Keratinocyte (primary cell): Measurements from ENCODE around the gene MPZ. TPM values are rescaled to one million over a fixed set of nuclear protein-coding genes. Genes with fewer than 3 reads are reported as not detected.

ENCODE experiments used
- DNase-seq: peaks from one replicate; pipeline ENCODE4 v3.0.0-alpha.2; 2011; ENCODE audit warnings: low read depth, missing footprints, low spot score
- FAIRE-seq: peaks from 2 replicates; lab custom pipeline; 2011; peaks lifted over from hg19 to GRCh38; lab: Jason Lieb, UNC
- H2AFZ ChIP-seq: 2 replicates; pipeline ENCODE4 v1.6.0; 2012; ENCODE audit warnings: low read length, control low read depth, inconsistent platforms; ENCODE audit not compliant: control insufficient read depth
- H3K27ac ChIP-seq: 2 replicates; pipeline ENCODE4 v1.5.1; 2011; ENCODE audit warnings: low read length; ENCODE audit not compliant: control insufficient read depth, insufficient read depth
- H3K27me3 ChIP-seq: 3 replicates; pipeline ENCODE4 v1.6.0; 2011; ENCODE audit warnings: low read length; ENCODE audit not compliant: control insufficient read depth, insufficient read depth; ENCODE audit errors: extremely low read depth
- H3K36me3 ChIP-seq, 2 experiments: 2 replicates in 1 of 2; 3 replicates in 1 of 2; pipeline ENCODE4 v1.5.1; 2011; ENCODE audit warnings: low read length in 2 of 2, mild to moderate bottlenecking in 1 of 2; ENCODE audit not compliant: control insufficient read depth in 2 of 2, insufficient read depth in 2 of 2; ENCODE audit errors: extremely low read depth in 1 of 2
- H3K4me1 ChIP-seq: 3 replicates; pipeline ENCODE4 v1.5.1; 2011; ENCODE audit warnings: low read length; ENCODE audit not compliant: control insufficient read depth, insufficient read depth; ENCODE audit errors: extremely low read depth
- H3K4me2 ChIP-seq: 3 replicates; pipeline ENCODE4 v1.6.0; 2011; ENCODE audit warnings: low read depth, low read length; ENCODE audit not compliant: control insufficient read depth, insufficient read depth; ENCODE audit errors: extremely low read depth
- H3K4me3 ChIP-seq, 3 experiments: fragments of 200-600 bp in 1 of 3; sonication (generic) in 1 of 3; 2 replicates in 2 of 3; 3 replicates in 1 of 3; pipeline ENCODE4 v1.5.1; 2011 to 2016; ENCODE audit warnings: low read length in 3 of 3, mild to moderate bottlenecking in 3 of 3, control low read depth in 2 of 3, inconsistent platforms in 1 of 3, low read depth in 1 of 3, mixed read lengths in 1 of 3, mixed run types in 1 of 3, moderate library complexity in 1 of 3; ENCODE audit not compliant: control insufficient read depth in 2 of 3, insufficient read depth in 2 of 3; ENCODE audit errors: extremely low read depth in 1 of 3
- H3K79me2 ChIP-seq: 2 replicates; pipeline ENCODE4 v1.6.0; 2012; ENCODE audit warnings: low read length; ENCODE audit not compliant: control insufficient read depth, insufficient read depth
- H3K9ac ChIP-seq: 3 replicates; pipeline ENCODE4 v1.6.0; 2011; ENCODE audit warnings: low read length; ENCODE audit not compliant: control insufficient read depth, insufficient read depth; ENCODE audit errors: extremely low read depth
- H3K9me1 ChIP-seq: 3 replicates; pipeline ENCODE4 v1.6.0; 2011; ENCODE audit warnings: low read length; ENCODE audit not compliant: control insufficient read depth, insufficient read depth; ENCODE audit errors: extremely low read depth
- H3K9me3 ChIP-seq: 2 replicates; pipeline ENCODE4 v1.5.1; 2012; ENCODE audit warnings: low read depth, low read length; ENCODE audit not compliant: control insufficient read depth
- H4K20me1 ChIP-seq: 3 replicates; pipeline ENCODE4 v1.6.0; 2011; ENCODE audit warnings: low read length; ENCODE audit not compliant: control insufficient read depth, insufficient read depth; ENCODE audit errors: extremely low read depth
- CTCF ChIP-seq, 3 experiments: IDR thresholded peaks in 1 of 3; conservative IDR thresholded peaks in 1 of 3; optimal IDR thresholded peaks in 1 of 3; 2 replicates in 2 of 3; 3 replicates in 1 of 3; pipeline versions ENCODE3 to v1.5.1; 2011; ENCODE audit warnings: low read length in 3 of 3, mild to moderate bottlenecking in 3 of 3, moderate library complexity in 2 of 3, control low read depth in 1 of 3, inconsistent platforms in 1 of 3; ENCODE audit not compliant: insufficient read depth in 2 of 3; ENCODE audit errors: extremely low read depth in 1 of 3
- EZH2 ChIP-seq: IDR thresholded peaks from one replicate; pipeline ENCODE4 v1.6.1; 2012; ENCODE audit warnings: inconsistent platforms, mild to moderate bottlenecking, low read length, moderate library complexity
- dilution Hi-C: fragments of 300-500 bp; cut with MboI; formaldehyde crosslinking; loops from one replicate; pipeline ENCODE4 v1.7.0; 2020; ENCODE audit warnings: low sequenced_read_pairs; ENCODE audit not compliant: extremely low pct_ligation_motif_present
- polyA plus RNA-seq, 5 experiments: library from polyadenylated mRNA; depleted of rRNA in 3 of 5; stranded (reverse) in 3 of 5; stranded (forward) in 1 of 5; unstranded in 1 of 5; fragments of >200 nt; gene quantifications; 1 replicate in 1 of 5; 2 replicates in 3 of 5; 3 replicates in 1 of 5; pipeline versions ENCODE4 v1.2.1 to v1.2.3, GENCODE V29; 2011 to 2012; ENCODE audit warnings: missing spikeins in 2 of 5, low read depth in 1 of 5, low replicate concordance in 1 of 5

Gene MPZ
- polyA plus RNA-seq, 1 donor (not counting 4 experiments of a cell fraction or from before 2014, with no cell fraction given), result 0.45 TPM

GRCh38 chr1:161311595-161312181 lies 1.9 kb upstream of the MPZ start:
- Histone ChIP-seq H3K27me3 (no peaks in the 10 kb centered on the region), H3K79me2 (peaks cover 21% of the 10 kb centered on the region), H3K9ac (no peak overlapping the region), H2AFZ (no peak overlapping the region), H3K4me1 (peaks cover 18% of the 10 kb centered on the region), H3K9me3 (no peaks in the 10 kb centered on the region), H3K36me3 (no peaks in the 10 kb centered on the region), H3K4me3 (no peak overlapping the region), H4K20me1 (no peaks in the 10 kb centered on the region), H3K9me1 (no peaks in the 10 kb centered on the region), H3K27ac (no peak overlapping the region), H3K4me2 (no peak overlapping the region)
- TF ChIP-seq EZH2 (no peak), CTCF (optimal IDR thresholded peaks at IDR 0.05 in 1 of 3, IDR thresholded peaks at IDR 0.05 in 1 of 3, conservative IDR thresholded peaks at IDR 0.05 in 1 of 3; ENCODE audit: extremely low read depth in 1 of 3, insufficient read depth in 2 of 3, low read length in 3 of 3) (no peak)
- FAIRE-seq (no peak), DNase-seq (no peak)
- dilution Hi-C loops, result no loop called here

- FAIRE-seq, result no peak
- no peak overlapping the region for H3K4me3 ChIP-seq
- TF ChIP-seq CTCF (optimal IDR thresholded peaks at IDR 0.05 in 1 of 3, IDR thresholded peaks at IDR 0.05 in 1 of 3, conservative IDR thresholded peaks at IDR 0.05 in 1 of 3; ENCODE audit: extremely low read depth in 1 of 3, insufficient read depth in 2 of 3, low read length in 3 of 3) (no peak), EZH2 (no peak)
- peaks cover 3% of the 10 kb centered on the region for H3K79me2 ChIP-seq
- no peaks in the 10 kb centered on the region for H3K9me3 ChIP-seq
- no peaks in the 10 kb centered on the region for H3K9me1 ChIP-seq
- no peak for DNase-seq
- peaks cover 13% of the 10 kb centered on the region for H3K4me1 ChIP-seq
- dilution Hi-C loops, result no loop called here
- H3K27ac ChIP-seq, result no peak overlapping the region
- no peak overlapping the region for H3K4me2 ChIP-seq
- no peaks in the 10 kb centered on the region for H3K36me3 ChIP-seq
- H3K27me3 ChIP-seq, result no peaks in the 10 kb centered on the region
- H4K20me1 ChIP-seq, result no peaks in the 10 kb centered on the region
- no peak overlapping the region for H2AFZ ChIP-seq
- no peak overlapping the region for H3K9ac ChIP-seq
Observed at GRCh38 chr1:161307892-161308638, 1.7 kb downstream of the MPZ start.
